Spleen (tissue), 11 donors: ENCODE data around the gene MAEA. TPM values are rescaled to one million over a fixed set of nuclear protein-coding genes. Genes with fewer than 3 reads are reported as not detected.

Experiments
- DNase-seq: peaks from one replicate; pipeline ENCODE4 v3.0.0-alpha.2; 2020
- H3K27ac ChIP-seq, 8 donors: fragments of 200-600 bp; sonication (generic) in 7 of 8; 1 replicate in 4 of 8; 2 replicates in 4 of 8; pipeline versions ENCODE4 v1.5.0 to v1.8.0; 2016 to 2021; ENCODE audit warnings: inconsistent platforms in 4 of 8, mild to moderate bottlenecking in 4 of 8, moderate library complexity in 1 of 8
- H3K27me3 ChIP-seq, 7 donors: fragments of 200-600 bp; sonication (generic) in 6 of 7; replicated peaks in 1 of 7; 1 replicate in 4 of 7; 2 replicates in 3 of 7; pipeline versions ENCODE4 v1.5.0 to v1.8.0; 2016 to 2021; ENCODE audit warnings: inconsistent platforms in 3 of 7, mild to moderate bottlenecking in 1 of 7
- H3K36me3 ChIP-seq, 6 donors: fragments of 200-600 bp; sonication (generic) in 5 of 6; 1 replicate in 4 of 6; 2 replicates in 2 of 6; pipeline versions ENCODE4 v1.5.0 to v1.8.0; 2016 to 2021; ENCODE audit warnings: inconsistent platforms in 2 of 6
- H3K4me1 ChIP-seq, 6 donors: fragments of 200-600 bp; sonication (generic) in 5 of 6; 1 replicate in 3 of 6; 2 replicates in 3 of 6; pipeline versions ENCODE4 v1.5.0 to v1.8.0; 2016 to 2021; ENCODE audit warnings: inconsistent platforms in 3 of 6
- H3K4me3 ChIP-seq, 8 donors: fragments of 200-600 bp; sonication (generic) in 7 of 8; 1 replicate in 4 of 8; 2 replicates in 4 of 8; pipeline versions ENCODE4 v1.5.0 to v1.8.0; 2016 to 2021; ENCODE audit warnings: inconsistent platforms in 4 of 8, mild to moderate bottlenecking in 4 of 8, moderate library complexity in 2 of 8
- H3K9me3 ChIP-seq, 8 donors: fragments of 200-600 bp; sonication (generic) in 7 of 8; 1 replicate in 4 of 8; 2 replicates in 4 of 8; pipeline versions ENCODE4 v1.5.0 to v1.8.0; 2016 to 2021; ENCODE audit warnings: inconsistent platforms in 4 of 8
- POLR2A ChIP-seq, 3 donors: fragments of 450-650 bp; IDR thresholded peaks; one replicate each; pipeline ENCODE4 v1.5.1; 2017; ENCODE audit warnings: antibody characterized with exemption in 3 of 3, mild to moderate bottlenecking in 1 of 3
- POLR2AphosphoS5 ChIP-seq, 3 donors: sonication (generic); formaldehyde crosslinking; IDR thresholded peaks; one replicate each; pipeline ENCODE4 v1.5.1; 2017; ENCODE audit warnings: antibody characterized with exemption in 3 of 3
- WGBS, 5 donors: extraction: QIAGEN DNeasy Blood & Tissue Kit in 3 of 5; methylation state at CpG; one replicate each; pipeline versions ENCODE4 v1.1.5 to v1.1.7; 2013 to 2018; 5-methylcytosine and 5-hydroxymethylcytosine counted together
- intact Hi-C: fragments of 100-400 bp; cut with DNase I; formaldehyde crosslinking; loops from one replicate; pipeline ENCODE4 v1.15.0; 2023; ENCODE audit warnings: low total_unique reads
- polyA plus RNA-seq, 3 donors: library from polyadenylated mRNA; stranded (reverse); fragments of 200-250 nt; gene quantifications; one replicate each; pipeline ENCODE4 v1.2.1, GENCODE V29; 2013
- total RNA-seq, 7 donors: library from RNA; depleted of rRNA in 3 of 7; stranded (reverse); fragments of >200 nt in 3 of 7; fragmentation: NEBNext Ultra II Directional in 4 of 7; extraction: Animal tissue kit (Norgen Biotek cat#: 25700) in 4 of 7; gene quantifications; one replicate each; pipeline versions ENCODE4 v1.1.0 to v1.2.1, GENCODE V29; 2016 to 2021
- TF ChIP-seq, protein P1 (sequence below), 11 experiments: fragments of 200-600 bp in 7 of 11; fragments of 450-650 bp in 4 of 11; sonication (generic) in 4 of 11; IDR thresholded peaks in 8 of 11; conservative IDR thresholded peaks in 3 of 11; 1 replicate in 7 of 11; 2 replicates in 4 of 11; pipeline versions ENCODE4 v1.4.0 to v1.8.0; 2016 to 2021; ENCODE audit warnings: antibody characterized with exemption in 11 of 11, inconsistent platforms in 4 of 11, mild to moderate bottlenecking in 1 of 11
- donor health status: healthy with polysubstance abuse.
- donor health status: DM: no; HTN: no; CAD: no; lungs with moderate emphysema.
- donor health status: DM: no; HTN: no; CAD: no.
- donor health status: Bipolar disorder and iron deficiency.
- donor health status: healthy.
- donor health status: DM: no; HTN: no; CAD: no.
- donor health status: DM: yes; HTN: yes; CAD: no.

Gene MAEA
- total and polyA plus RNA-seq, 10 donors = 46.6 to 112 (median 80.1) TPM

- H3K4me1 ChIP-seq = no peaks in the 10 kb centered on the region
- H3K36me3 ChIP-seq = peaks cover 0 to 93% (median 27%) of the 10 kb centered on the region in 6 donors
- peak; percentile 69 for DNase-seq
- no peak overlapping the region for H3K4me3 ChIP-seq
- no peaks in the 10 kb centered on the region for H3K27me3 ChIP-seq
- no peak overlapping the region for H3K27ac ChIP-seq
- intact Hi-C loops = no loop called here
- TF ChIP-seq, protein P1, sequence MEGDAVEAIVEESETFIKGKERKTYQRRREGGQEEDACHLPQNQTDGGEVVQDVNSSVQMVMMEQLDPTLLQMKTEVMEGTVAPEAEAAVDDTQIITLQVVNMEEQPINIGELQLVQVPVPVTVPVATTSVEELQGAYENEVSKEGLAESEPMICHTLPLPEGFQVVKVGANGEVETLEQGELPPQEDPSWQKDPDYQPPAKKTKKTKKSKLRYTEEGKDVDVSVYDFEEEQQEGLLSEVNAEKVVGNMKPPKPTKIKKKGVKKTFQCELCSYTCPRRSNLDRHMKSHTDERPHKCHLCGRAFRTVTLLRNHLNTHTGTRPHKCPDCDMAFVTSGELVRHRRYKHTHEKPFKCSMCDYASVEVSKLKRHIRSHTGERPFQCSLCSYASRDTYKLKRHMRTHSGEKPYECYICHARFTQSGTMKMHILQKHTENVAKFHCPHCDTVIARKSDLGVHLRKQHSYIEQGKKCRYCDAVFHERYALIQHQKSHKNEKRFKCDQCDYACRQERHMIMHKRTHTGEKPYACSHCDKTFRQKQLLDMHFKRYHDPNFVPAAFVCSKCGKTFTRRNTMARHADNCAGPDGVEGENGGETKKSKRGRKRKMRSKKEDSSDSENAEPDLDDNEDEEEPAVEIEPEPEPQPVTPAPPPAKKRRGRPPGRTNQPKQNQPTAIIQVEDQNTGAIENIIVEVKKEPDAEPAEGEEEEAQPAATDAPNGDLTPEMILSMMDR (IDR thresholded peaks at IDR 0.05 in 8 of 11, conservative IDR thresholded peaks at IDR 0.05 in 3 of 11) = no peak
- TF ChIP-seq POLR2AphosphoS5 (IDR thresholded peaks at IDR 0.05) = peak in 1 of 3 donors; percentile 17
- WGBS, 5 donors = 93 to 95% (median 94%) methylated on average over 13 to 24 of the region's 24 CpGs
- no peaks in the 10 kb centered on the region for H3K9me3 ChIP-seq
These were observed 78.9 kb downstream of the MAEA start for GRCh38 chr4:1368421-1369090.

- Histone ChIP-seq H3K36me3 (peaks cover 0 to 98% (median 30%) of the 10 kb centered on the region in 6 donors), H3K4me1 (no peaks in the 10 kb centered on the region), H3K9me3 (no peaks in the 10 kb centered on the region), H3K4me3 (no peak overlapping the region), H3K27ac (no peak overlapping the region), H3K27me3 (no peaks in the 10 kb centered on the region)
- intact Hi-C loops = no loop called here
- 83 to 95% (median 90%) methylated on average over 18 of the region's 18 CpGs for WGBS, 5 donors
- peak; percentile 56 for DNase-seq
- TF ChIP-seq POLR2AphosphoS5 (IDR thresholded peaks at IDR 0.05) (no peak), POLR2A (IDR thresholded peaks at IDR 0.05) (no peak)
- TF ChIP-seq, protein P1 (IDR thresholded peaks at IDR 0.05 in 8 of 11, conservative IDR thresholded peaks at IDR 0.05 in 3 of 11) = no peak
These were observed 79.4 kb downstream of the MAEA start for GRCh38 chr4:1369091-1369450.

- no peak overlapping the region for H3K4me3 ChIP-seq
- no peak for DNase-seq
- no peak overlapping the region for H3K27ac ChIP-seq
- peaks cover 0 to 99% (median 34%) of the 10 kb centered on the region in 6 donors for H3K36me3 ChIP-seq
- TF ChIP-seq POLR2A (IDR thresholded peaks at IDR 0.05) (no peak), POLR2AphosphoS5 (IDR thresholded peaks at IDR 0.05) (no peak)
- TF ChIP-seq, protein P1 (IDR thresholded peaks at IDR 0.05 in 8 of 11, conservative IDR thresholded peaks at IDR 0.05 in 3 of 11) = no peak
- no peaks in the 10 kb centered on the region for H3K27me3 ChIP-seq
- H3K9me3 ChIP-seq = no peaks in the 10 kb centered on the region
- WGBS, 5 donors = 93 to 95% (median 95%) methylated on average over 22 of the region's 22 CpGs
- intact Hi-C loops = no loop called here
- no peaks in the 10 kb centered on the region for H3K4me1 ChIP-seq
These were observed 79.9 kb downstream of the MAEA start for GRCh38 chr4:1369479-1370079.

DNA sequence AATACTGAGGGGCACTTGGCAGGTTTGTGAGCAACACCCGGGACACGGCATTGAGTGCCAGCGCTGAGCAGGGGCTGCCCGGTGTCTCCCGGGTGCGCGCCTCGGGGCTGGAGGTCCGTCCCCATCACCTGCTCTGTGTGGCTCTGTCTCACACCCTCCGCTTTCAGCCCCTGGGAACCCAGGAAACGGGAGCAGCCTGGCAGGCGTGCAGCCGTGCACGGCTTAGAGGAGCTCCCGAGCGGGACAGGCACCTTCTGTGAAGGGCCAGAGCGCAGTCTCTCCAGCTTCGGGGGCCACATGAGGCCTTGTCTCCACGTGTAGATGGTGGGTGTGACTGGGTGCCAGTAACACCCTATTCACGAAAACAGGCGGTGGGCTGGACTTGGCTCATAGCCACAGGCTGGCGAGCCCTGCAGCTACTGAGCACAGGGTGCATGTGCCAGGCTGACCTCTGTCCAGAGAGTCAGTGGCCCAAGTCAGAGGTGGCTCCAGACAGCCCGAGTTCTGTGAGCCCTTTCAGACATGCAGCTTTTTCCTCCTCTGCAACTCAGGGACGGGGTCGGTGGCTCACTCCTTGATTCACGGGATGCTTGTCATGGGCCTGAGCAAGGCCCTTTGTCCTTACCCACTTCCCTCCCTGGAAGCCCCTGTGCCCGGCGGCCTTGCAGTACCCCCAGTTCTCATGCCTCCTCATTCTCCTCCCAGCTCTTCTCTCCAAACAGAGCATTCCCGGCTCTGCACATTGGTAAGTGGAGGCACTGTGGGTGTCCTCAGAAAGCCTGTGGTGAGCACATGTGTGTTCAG, 80.8 kb downstream of the MAEA start:
- no peaks in the 10 kb centered on the region for H3K4me1 ChIP-seq
- no peak for DNase-seq
- TF ChIP-seq POLR2A (IDR thresholded peaks at IDR 0.05) = no peak
- peak in 1 of 3 donors; percentile 7 for TF ChIP-seq POLR2AphosphoS5 (IDR thresholded peaks at IDR 0.05)
- intact Hi-C loops = no loop called here
- H3K9me3 ChIP-seq = no peaks in the 10 kb centered on the region
- H3K36me3 ChIP-seq = peaks cover 0 to 99% (median 39%) of the 10 kb centered on the region in 6 donors
- no peak overlapping the region for H3K4me3 ChIP-seq
- 94 to 97% (median 95%) methylated on average over 20 to 29 of the region's 29 CpGs for WGBS, 5 donors
- no peaks in the 10 kb centered on the region for H3K27me3 ChIP-seq
- no peak overlapping the region for H3K27ac ChIP-seq
